HG03457 (cell line): Measurements from ENCODE around the gene TLX2.

Source experiments
- ATAC-seq: cut with Tn5 transposase; IDR thresholded peaks from one replicate; pipeline ENCODE4 v1.9.1; 2021; ENCODE audit warnings: moderate number of reproducible peaks; ENCODE audit not compliant: unreplicated experiment

Gene TLX2

DNA sequence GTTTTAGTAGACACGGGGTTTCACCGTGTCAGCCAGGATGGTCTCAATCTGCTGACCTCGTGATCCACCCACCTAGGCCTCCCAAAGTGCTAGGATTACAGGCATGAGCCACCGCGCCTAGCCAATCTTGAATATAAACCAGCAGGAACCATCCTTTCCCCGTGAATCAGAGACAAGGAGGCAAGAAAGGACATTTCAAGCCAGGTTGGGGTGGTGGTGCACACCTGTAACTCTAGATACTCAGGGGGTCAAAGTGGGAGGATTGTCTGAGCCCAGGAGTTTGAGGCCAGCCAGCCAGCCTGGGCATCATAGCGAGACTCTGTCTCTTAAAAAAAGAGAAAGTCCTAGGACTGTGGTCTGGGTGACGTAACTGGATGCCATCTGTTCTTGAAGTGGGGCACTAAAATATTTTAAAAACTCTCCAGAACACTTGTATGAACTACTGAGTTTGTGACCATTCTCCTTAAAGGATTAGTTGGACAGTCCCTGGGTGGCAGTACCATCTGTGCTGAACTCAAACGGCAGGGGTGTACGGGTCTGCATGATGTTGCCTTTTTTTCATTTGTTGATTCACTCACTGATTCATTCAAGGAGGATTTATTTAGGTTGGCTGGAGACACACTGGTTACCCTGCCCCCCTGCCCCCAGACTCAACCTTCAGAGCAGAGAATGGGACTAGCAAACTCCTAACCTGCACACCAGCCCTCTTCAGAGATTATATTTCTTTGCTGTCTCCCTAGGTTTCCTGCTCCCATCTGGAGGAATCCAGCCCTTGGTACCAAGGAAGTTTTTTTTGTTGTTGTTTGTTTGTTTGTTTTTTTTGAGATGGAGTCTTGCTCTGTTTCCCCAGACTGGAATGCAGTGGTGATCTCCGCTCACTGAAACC lies 2.9 kb upstream of the TLX2 start:
- ATAC-seq: no peak

DNA sequence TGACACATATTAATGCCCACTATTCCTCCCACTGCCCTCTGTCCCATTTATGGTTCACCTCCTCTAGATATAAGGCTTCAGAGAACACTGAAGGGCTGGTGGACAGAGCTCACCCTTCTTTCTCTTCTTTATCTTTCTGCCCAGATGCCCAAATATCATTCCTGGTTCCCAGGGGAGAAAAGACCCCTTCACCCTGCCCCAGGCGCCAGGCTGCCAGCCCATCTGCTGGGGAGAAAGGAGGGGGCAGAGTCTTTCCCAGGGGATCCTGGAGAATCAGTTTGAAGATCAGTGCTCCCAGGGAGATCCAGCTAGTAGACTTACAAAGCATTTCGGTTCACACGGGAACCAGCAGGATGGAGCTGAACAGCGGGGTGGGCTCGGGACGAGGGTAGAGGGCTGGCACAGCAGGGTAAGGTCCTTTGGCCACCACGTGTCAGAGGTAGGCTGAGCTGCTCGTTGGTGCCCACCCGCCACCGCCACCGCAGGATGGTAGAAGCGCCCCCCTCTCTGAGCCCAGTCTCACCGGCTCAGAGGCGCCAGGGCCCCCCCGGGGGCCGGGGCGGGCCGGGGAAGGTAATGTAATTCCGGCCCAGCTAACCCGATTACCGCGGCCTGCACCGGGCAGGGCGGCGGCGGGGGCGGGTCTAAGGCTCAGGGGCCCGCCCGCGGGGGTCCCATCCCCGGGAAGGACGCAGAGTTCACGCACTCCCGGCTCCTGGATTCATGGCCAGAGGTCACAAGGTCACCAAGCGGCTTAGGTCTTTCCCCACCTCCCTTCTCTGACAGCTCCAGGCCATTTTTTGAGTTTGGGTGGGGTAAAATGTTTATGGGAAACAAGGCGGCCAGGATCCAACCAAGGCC lies 1.3 kb upstream of the TLX2 start:
- ATAC-seq: no peak

- ATAC-seq: no peak
Observed at GRCh38 chr2:74513605-74514367, 464 bp upstream of the TLX2 start.

- ATAC-seq: no peak
Observed at GRCh38 chr2:74515271-74515980, 1.2 kb downstream of the TLX2 start.

- ATAC-seq: no peak
Observed at GRCh38 chr2:74515981-74516633, 1.9 kb downstream of the TLX2 start.

DNA sequence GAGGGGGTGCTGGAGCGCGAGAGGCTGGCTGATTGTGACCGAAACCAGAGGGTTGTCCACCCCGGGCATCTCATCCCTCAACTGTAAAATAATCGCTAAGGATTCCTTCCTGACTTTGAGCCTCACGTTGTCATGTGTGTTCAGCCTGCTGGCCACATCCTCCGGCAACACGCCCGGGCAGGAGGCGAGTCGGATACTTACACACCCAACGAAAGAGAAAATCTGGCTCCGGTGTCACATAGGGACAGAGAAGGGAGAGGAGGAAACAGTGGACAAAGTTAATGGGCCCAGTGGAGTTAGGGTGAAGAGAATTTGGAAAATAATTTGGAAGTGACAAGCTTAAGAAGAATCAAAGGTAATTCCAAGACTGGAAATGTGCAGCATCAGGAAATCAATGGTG lies 2.4 kb downstream of the TLX2 start:
- no peak for ATAC-seq

DNA sequence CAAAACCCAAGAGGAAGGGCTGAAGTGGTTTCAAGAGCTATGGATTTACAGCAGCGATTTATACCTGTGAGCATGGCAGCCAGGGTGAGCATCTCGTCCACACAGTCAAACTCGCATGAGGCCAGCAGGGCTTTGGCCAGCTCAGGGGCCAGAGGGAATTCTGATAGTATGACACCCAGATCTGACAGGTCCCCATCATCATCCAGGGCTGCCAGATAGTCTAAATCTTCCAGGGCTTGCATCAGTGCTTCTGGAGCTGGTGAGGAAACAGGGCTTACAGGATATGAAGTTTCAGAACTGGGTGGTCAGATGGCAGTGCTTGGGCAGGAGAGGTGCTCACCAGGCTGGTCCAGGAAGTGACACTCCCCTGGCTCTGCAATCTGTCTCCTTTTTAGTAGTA lies 8.3 kb downstream of the TLX2 start:
- ATAC-seq: no peak

DNA sequence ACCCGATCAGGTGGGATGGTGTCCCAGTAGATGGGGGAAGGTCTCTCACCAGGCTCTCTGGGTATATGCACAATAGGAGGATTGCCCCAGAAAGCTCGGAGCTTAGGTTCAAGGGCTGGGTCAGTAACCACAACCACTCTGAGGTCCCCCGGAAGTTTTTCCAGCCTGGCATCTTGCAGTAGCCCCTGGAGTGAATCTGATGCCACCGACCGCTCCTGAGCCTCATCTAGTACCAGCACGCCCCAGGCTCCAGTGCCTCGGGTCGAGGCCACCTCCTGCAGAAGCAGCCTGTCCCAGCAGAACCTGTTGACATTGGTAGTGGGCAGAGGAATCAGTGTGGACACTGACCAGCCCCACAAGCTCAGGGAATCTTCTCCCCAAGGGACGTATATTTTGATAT lies 9.8 kb downstream of the TLX2 start:
- ATAC-seq: no peak

- no peak for ATAC-seq
Observed at GRCh38 chr2:74524955-74525716, 10.9 kb downstream of the TLX2 start.

- ATAC-seq: no peak
Observed at GRCh38 chr2:74525717-74526648, 11.7 kb downstream of the TLX2 start, which contains the start of gene DQX1. DQX1 (minus strand) TSS chr2:74526231; CDS start chr2:74525729, 502 bp downstream.

DNA sequence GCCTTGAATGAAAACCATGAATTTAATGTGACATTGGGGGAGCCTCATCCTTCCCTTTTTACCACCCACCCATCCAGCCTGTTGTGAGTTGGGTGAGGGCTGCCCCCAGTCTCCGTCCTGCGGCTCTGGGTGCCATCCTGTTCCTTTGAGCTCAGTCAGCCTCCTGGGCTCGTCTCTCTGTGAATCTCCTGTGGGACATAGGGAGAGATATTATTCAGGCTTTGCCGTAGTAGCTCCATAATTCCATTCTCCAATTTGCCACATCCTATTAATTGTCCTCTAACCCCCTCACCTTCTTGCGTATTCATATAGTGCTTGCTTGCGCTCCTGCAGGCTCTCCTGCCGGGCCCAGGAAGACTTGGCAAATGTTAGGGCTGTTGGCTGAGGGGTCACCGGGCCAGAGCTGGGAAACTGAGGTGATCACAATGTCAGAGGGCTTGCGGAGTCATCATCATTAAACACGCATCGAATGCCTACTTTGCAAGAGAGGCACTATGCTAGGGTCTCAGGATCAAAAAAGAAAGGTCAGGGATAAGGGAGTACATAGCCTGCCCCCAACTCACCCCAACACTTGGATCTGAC lies 12.5 kb downstream of the TLX2 start:
- no peak for ATAC-seq

DNA sequence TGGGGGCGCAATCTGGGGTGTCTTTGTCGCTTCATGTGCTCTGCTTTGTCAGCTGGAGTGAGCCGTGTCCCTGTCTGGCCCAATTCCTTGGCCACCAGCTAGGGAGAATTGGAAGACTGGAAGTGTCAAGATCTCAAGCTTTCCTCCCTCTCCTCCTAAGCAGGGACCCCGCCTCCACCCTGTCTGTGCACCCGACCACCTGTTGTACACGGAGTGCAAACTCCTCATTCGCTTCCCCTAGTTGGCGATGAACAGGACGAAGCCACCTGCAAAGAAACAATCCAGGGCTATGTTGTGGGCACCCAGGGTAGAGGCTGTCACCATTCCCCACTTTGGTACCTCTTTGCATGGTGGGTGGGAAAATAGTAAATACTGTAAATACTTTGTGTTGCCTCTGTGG lies 13.5 kb downstream of the TLX2 start:
- no peak for ATAC-seq

GRCh38 chr2:74528600-74529356 lies 14.5 kb downstream of the TLX2 start:
- ATAC-seq: peak; percentile 2

GRCh38 chr2:74529357-74530238 lies 15.3 kb downstream of the TLX2 start, which contains the start of the genes AUP1 and HTRA2:
AUP1 (minus strand) TSS chr2:74529706; CDS start chr2:74529629, 77 bp downstream.
HTRA2 (plus strand) TSS chr2:74529933; CDS start chr2:74530007, 74 bp downstream.
- peak; percentile 76 for ATAC-seq

DNA sequence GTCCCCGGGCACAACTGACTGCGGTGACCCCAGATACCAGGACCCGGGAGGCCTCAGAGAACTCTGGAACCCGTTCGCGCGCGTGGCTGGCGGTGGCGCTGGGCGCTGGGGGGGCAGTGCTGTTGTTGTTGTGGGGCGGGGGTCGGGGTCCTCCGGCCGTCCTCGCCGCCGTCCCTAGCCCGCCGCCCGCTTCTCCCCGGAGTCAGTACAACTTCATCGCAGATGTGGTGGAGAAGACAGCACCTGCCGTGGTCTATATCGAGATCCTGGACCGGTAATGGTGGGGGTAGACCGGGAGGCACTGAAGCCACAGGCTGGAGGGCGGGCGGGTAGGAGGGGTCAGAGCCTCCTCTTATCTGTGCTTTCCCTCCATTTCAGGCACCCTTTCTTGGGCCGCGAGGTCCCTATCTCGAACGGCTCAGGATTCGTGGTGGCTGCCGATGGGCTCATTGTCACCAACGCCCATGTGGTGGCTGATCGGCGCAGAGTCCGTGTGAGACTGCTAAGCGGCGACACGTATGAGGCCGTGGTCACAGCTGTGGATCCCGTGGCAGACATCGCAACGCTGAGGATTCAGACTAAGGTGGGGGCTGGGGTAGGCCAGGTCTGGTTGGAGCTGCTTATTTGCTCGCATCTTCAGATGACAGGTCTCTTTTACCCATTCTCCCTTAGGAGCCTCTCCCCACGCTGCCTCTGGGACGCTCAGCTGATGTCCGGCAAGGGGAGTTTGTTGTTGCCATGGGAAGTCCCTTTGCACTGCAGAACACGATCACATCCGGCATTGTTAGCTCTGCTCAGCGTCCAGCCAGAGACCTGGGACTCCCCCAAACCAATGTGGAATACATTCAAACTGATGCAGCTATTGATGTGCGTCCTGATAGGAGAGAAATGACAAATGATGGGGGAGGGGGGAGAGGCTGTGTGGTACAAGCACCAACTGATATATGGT lies 16.3 kb downstream of the TLX2 start:
- no peak for ATAC-seq
